Osteocyte (in vitro differentiated cells): Measurements from ENCODE around the gene CACNA2D3. TPM values are rescaled to one million over a fixed set of nuclear protein-coding genes. Genes with fewer than 3 reads are reported as not detected.

Experiments
- DNase-seq: peaks from one replicate; pipeline ENCODE4 v3.0.0; 2021; ENCODE audit warnings: mixed read lengths; ENCODE audit not compliant: unreplicated experiment; ENCODE audit errors: extremely low spot score
- H3K27ac Mint-ChIP-seq: one replicate; pipeline ENCODE4 v1.8.0; 2021; ENCODE audit warnings: mild to moderate bottlenecking, mixed read lengths; ENCODE audit not compliant: unreplicated experiment
- H3K27me3 Mint-ChIP-seq: one replicate; pipeline ENCODE4 v1.8.0; 2021; ENCODE audit warnings: mixed read lengths; ENCODE audit not compliant: unreplicated experiment
- H3K36me3 Mint-ChIP-seq: one replicate; pipeline ENCODE4 v1.8.0; 2021; ENCODE audit warnings: mixed read lengths; ENCODE audit not compliant: unreplicated experiment
- H3K4me1 Mint-ChIP-seq: one replicate; pipeline ENCODE4 v1.8.0; 2021; ENCODE audit warnings: mixed read lengths; ENCODE audit not compliant: unreplicated experiment
- H3K4me3 Mint-ChIP-seq: one replicate; pipeline ENCODE4 v1.8.0; 2021; ENCODE audit warnings: mild to moderate bottlenecking, moderate library complexity, mixed read lengths; ENCODE audit not compliant: unreplicated experiment
- H3K9me3 Mint-ChIP-seq: one replicate; pipeline ENCODE4 v1.8.0; 2021; ENCODE audit warnings: mixed read lengths; ENCODE audit not compliant: unreplicated experiment
- CTCF ChIP-seq: fragments of 200-600 bp; sonication (generic); IDR thresholded peaks from 2 replicates; pipeline ENCODE4 v1.5.0; 2021; ENCODE audit warnings: antibody characterized with exemption, mild to moderate bottlenecking, moderate library complexity
- total RNA-seq: library from RNA; stranded (reverse); gene quantifications from 2 replicates; pipeline ENCODE4 v1.2.1, GENCODE V29; 2021

Gene CACNA2D3
- total RNA-seq, 1 donor from 2014 or later: 0.46 TPM

DNA sequence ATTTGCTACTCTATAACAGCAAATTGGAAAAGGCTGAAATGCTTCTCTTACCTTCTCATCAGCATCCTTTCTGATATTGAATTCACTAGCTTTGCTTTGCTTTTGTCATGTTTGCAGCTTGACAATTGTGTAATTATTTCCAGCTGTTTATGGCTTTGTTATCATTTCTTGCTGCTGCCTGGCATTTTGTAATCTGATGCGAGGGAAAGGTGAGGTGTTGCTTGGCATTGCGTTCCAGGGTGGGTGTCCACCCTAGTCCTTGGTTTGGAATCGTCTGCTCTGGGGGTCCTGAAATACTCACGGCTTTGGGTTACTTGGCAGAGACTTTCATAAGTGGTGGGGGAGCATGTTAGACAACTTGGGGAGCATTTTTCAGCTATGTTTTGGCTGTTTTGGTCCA lies 2.9 kb downstream of the CACNA2D3 start:
- peak; percentile 27 for DNase-seq
- H3K4me3 Mint-ChIP-seq: no peak overlapping the region
- H3K4me1 Mint-ChIP-seq: peaks cover 10% of the 10 kb centered on the region
- H3K27ac Mint-ChIP-seq: no peak overlapping the region
- no peak for TF ChIP-seq CTCF
- no peaks in the 10 kb centered on the region for H3K36me3 Mint-ChIP-seq
- H3K9me3 Mint-ChIP-seq: no peaks in the 10 kb centered on the region
- H3K27me3 Mint-ChIP-seq: peaks cover 46% of the 10 kb centered on the region

GRCh38 chr3:54126551-54126950 lies 4.2 kb downstream of the CACNA2D3 start:
- no peaks in the 10 kb centered on the region for H3K36me3 Mint-ChIP-seq
- H3K27ac Mint-ChIP-seq: no peak overlapping the region
- no peak overlapping the region for H3K4me3 Mint-ChIP-seq
- DNase-seq: peak; percentile 11
- no peaks in the 10 kb centered on the region for H3K9me3 Mint-ChIP-seq
- peaks cover 10% of the 10 kb centered on the region for H3K4me1 Mint-ChIP-seq
- TF ChIP-seq CTCF: no peak
- peaks cover 42% of the 10 kb centered on the region for H3K27me3 Mint-ChIP-seq

GRCh38 chr3:54127499-54128056 lies 5.2 kb downstream of the CACNA2D3 start:
- H3K4me3 Mint-ChIP-seq: no peak overlapping the region
- H3K9me3 Mint-ChIP-seq: no peaks in the 10 kb centered on the region
- TF ChIP-seq CTCF: no peak
- no peaks in the 10 kb centered on the region for H3K36me3 Mint-ChIP-seq
- DNase-seq: peak; percentile 6
- H3K4me1 Mint-ChIP-seq: peaks cover 10% of the 10 kb centered on the region
- H3K27ac Mint-ChIP-seq: no peak overlapping the region
- H3K27me3 Mint-ChIP-seq: peaks cover 42% of the 10 kb centered on the region

DNA sequence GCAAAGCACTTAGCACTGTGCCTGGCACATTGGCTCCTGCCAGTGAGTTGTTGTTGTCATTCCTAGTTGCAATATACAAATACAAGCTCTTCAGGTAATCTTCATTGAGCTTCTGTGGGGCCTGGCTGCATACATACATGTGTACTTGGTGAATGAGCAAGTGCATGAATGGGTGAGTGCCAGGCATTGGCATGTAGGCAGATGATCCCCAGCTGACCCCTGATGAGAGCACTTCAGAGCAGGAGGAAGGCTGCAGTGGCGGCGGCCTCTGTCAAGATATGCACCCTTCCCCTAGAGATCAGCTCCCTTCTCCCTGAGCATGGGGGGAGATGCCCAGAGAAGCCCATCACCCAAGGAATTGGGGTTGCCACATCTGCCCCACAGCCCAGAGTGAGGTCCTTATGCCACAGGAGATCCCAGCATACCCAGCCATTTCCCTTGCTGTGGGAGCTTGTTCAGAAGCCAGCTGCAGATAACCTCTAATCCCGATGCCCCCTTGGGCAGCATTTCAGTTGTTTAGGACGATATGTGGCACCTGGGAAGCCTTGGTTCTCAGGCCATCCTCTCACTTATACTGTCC lies 8.8 kb downstream of the CACNA2D3 start:
- DNase-seq: peak; percentile 66
- Mint-ChIP-seq H3K27ac (no peak overlapping the region), H3K4me1 (no peaks in the 10 kb centered on the region), H3K36me3 (no peaks in the 10 kb centered on the region), H3K4me3 (no peak overlapping the region), H3K27me3 (peaks cover 14% of the 10 kb centered on the region), H3K9me3 (no peaks in the 10 kb centered on the region)
- TF ChIP-seq CTCF: no peak

GRCh38 chr3:54131890-54132289 lies 9.5 kb downstream of the CACNA2D3 start:
- H3K27ac Mint-ChIP-seq: no peak overlapping the region
- H3K27me3 Mint-ChIP-seq: peaks cover 12% of the 10 kb centered on the region
- no peaks in the 10 kb centered on the region for H3K36me3 Mint-ChIP-seq
- H3K4me3 Mint-ChIP-seq: no peak overlapping the region
- no peaks in the 10 kb centered on the region for H3K4me1 Mint-ChIP-seq
- no peak for DNase-seq
- no peaks in the 10 kb centered on the region for H3K9me3 Mint-ChIP-seq
- TF ChIP-seq CTCF: no peak
